Loucy (cell line): ENCODE measurements around the gene XCL2.

Source experiments
- EZH2phosphoT487 ChIP-seq: fragments of 200-600 bp; IDR thresholded peaks from 2 replicates; pipeline ENCODE4 v1.6.1; 2018; ENCODE audit warnings: antibody characterized with exemption, mild to moderate bottlenecking, moderate library complexity, borderline replicate concordance
- TF ChIP-seq, protein P1 (sequence below): fragments of 200-600 bp; sonication (generic); conservative IDR thresholded peaks from 2 replicates; pipeline ENCODE4 v1.5.1; 2014; ENCODE audit warnings: mild to moderate bottlenecking, antibody characterized with exemption, low read length

GRCh38 chr1:168561989-168562388, 18.2 kb upstream of the XCL2 start:
- TF ChIP-seq EZH2phosphoT487, result no peak
- TF ChIP-seq, protein P1, sequence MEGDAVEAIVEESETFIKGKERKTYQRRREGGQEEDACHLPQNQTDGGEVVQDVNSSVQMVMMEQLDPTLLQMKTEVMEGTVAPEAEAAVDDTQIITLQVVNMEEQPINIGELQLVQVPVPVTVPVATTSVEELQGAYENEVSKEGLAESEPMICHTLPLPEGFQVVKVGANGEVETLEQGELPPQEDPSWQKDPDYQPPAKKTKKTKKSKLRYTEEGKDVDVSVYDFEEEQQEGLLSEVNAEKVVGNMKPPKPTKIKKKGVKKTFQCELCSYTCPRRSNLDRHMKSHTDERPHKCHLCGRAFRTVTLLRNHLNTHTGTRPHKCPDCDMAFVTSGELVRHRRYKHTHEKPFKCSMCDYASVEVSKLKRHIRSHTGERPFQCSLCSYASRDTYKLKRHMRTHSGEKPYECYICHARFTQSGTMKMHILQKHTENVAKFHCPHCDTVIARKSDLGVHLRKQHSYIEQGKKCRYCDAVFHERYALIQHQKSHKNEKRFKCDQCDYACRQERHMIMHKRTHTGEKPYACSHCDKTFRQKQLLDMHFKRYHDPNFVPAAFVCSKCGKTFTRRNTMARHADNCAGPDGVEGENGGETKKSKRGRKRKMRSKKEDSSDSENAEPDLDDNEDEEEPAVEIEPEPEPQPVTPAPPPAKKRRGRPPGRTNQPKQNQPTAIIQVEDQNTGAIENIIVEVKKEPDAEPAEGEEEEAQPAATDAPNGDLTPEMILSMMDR, result no peak
